ENCODE data around the gene VPS13D. TPM values are rescaled to one million over a fixed set of nuclear protein-coding genes. Genes with fewer than 3 reads are reported as not detected.
"Not testable (repeated sequence)": the region's sequence is repeated elsewhere in the genome, so short reads cannot be mapped to it uniquely, and the experiment has no call there.

The VPS13D gene
- total RNA-seq, 1 experiment from 2014 or later: 13.6 TPM

DNA sequence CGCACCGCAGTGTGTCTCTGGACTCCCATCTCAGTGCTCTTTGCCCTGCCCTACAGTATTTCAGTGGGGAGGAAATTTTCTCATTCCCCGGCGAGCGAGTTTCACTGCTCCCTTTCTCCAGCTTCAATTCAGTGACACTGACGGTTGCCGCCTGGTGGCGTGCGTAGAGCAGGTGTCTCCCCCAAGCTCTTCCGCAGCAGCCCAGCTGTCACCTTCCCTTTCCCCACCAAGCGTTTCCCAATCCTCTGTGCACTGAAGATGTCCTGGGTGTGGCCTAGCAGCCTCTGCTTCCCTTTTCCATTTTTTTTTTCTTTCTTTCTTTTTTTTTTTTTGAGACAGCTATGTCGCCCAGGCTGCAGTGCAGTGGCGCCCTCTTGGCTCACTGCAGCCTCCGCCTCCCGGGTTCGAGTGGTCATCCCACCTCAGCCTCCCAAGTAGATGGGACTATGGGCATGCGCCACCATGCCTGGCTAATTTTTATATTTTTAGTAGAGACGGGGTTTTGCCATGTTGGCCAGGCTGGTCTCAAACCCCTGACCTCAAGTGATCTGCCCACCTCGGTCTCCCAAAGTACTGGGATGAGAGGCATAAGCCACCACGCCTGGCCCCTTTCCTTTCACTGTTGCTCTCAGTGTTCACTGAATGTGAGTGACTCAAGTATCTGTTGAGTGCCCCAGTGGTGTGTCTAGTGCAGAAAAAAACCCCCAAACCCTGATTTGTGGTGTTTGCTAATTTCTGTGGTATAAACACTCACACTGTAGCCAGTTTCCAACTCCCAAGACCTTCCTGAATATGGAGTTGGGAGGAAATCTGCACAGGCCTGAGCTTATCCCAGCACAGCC is 33.0 kb upstream of the VPS13D start:
- DNase-seq (ENCODE audit: low read depth): no peak

DNA sequence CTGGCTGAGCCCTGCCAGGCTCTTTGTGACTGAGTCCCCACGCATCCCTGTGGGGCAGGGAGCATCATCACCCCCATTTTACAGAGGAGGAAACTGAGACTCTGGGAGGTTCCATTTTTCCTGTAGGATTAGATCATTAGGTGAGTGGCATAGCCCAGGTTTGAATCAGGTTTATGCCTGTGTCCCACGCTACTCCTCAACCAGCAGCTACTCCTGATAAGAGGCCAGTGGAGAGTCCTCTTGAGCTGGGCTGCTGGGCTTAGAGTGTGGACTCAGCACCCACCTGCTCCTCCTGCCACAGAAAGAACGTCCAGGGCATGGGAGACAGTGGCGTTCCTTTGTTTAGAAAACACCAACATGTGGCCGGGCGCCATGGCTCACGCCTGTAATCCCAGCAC is 32.3 kb upstream of the VPS13D start:
- no peak for DNase-seq (ENCODE audit: low read depth)

DNA sequence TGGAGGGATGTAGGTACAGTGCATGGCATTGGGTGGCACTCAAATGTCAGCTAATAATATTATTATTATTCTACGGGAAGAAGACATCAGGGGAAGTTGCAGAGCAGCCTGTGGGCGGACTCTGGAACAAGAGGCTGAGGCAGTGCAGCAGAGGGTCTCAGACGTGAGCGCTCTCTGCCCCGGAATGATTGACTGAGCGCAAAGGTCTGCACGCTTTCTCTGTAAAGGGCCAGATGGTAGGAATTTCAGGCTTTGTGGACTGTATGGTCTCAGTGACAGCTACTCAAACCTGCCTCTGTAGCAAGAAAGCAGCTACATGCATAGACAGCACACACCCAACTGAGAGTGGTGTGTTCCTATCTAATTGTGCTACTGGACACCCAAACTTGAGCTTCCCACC is 29.6 kb upstream of the VPS13D start:
- DNase-seq (ENCODE audit: low read depth): no peak

DNA sequence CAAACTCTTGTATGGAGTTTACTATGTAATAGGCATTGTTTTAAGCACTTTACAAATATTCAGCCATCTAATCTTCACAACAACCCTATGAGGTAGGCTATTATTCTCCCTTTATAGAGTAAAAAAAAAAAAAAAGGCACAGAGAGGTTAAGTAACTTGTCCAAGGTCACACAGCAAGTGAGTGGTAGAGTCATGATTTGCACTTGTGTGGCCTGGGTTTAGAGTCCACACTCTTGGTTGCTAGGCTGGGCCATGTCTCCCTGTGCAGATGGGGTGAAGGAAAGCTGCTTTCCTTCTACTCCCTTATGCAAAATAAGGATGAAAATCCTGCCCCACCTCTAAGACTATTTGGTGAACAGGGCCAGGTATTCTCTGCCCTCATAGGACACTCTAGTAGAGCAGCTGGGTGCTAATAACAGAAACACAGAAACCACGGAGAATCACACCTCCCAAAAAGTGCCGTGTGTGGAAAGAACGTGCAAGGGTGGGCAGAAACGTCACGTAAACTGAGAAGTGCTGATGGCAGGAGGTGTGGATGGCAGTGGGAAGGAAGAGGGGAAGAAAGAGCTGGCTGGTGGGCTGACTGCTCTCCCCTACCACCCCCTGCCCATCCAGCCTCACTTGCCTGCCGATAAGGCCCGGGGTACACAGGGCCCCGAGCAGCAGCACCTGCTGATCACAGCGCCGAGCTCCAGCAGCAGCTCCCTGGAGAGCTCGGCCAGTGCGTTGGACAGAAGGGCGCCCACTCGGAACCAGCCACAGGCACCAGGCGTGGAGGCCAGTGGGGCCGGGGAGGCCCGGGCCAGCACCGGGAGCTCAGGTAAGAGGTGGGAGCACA is 28.3 kb upstream of the VPS13D start:
- DNase-seq (ENCODE audit: low read depth): no peak

DNA sequence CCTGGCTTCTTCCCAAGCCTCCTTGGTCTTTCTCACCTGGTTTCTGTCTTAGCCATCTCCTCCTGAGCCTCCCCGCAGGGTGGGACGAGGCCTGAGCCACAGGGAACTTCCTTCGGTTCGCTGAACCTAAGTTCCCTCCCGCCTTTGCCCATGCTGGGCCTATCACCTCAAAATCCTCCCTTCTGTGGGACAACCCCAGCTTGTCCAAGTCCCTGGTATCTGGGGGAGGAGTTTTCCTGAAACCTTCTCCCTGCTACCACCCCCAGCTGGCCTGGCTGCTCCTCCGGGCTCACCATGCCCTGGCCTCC is 27.7 kb upstream of the VPS13D start:
- no peak for DNase-seq (ENCODE audit: low read depth)

DNA sequence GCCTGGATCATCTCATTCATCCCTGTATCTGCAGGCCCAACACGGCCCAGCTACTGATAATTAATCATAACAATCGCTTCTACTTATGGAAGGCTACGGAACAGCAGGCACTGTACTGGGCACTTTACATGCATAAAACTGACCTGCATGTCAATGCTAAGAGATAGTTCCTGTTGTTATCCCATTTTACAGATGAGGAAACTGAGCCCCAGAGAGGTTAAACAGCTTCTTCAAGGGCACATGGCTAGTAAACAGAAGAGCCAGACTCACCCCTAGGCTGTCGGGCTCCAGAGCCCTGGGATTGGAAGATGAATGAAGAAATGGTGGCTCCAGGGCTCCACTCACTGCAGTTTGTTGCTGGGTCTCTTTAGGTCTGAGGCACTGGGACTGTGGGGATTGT is 27.3 kb upstream of the VPS13D start:
- no peak for DNase-seq (ENCODE audit: low read depth)

DNA sequence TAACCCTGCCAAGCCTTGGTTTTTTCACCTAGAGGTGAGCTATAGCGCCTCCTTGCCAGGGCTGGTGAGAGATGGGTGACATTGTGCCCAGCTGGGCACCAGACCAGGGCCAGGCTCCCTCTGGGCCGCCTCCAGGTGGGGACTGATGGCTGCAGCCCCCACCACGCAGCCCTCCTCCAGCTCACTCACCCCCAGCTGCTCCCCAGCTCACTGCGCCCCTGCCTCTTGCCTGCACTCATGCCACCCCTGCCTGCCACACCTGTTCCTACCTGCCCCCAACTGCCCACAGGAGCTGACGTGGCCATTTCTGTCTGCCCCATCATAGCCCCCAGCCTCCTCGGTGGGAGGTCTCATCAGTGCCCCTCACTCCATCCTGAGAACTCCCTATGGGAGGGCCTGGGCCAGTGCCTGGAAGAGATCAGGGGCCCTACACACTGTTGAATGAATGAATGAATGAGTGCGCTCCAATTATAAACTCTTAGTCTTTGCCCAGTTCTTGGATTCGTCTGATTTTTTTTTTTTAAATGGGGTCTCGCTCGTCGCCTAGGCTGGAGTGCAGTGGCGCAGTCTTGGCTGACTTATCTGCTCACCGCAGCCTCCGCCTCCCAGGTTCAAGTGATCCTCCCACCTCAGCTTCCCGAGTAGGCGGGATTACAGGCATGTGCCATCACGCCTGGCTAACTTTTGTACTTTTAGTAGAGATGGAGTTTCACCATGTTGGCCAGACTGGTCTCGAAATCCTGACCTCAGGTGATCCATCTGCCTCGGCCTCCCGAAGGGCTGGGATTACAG is 26.4 kb upstream of the VPS13D start:
- no peak for DNase-seq (ENCODE audit: low read depth)

DNA sequence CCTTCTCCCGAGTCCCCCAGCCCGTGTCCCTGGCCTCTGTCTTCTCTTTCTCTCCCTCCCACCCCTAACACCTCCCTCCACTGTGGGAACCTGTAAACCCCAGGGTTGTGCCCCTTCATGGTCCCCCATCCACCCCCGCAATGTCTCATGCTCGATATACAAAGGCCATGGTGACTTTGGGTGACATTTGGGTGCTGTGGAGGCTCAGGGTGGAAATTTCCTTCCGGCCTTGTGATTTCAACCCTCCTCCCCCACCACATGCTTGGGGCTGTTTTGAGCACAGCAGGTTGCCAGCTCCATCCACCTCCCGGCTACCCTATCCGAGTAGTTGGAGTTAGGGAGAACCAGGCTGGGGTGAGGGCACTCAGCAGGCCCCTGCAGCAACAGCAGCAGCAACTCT is 25.7 kb upstream of the VPS13D start:
- DNase-seq (ENCODE audit: low read depth): no peak

DNA sequence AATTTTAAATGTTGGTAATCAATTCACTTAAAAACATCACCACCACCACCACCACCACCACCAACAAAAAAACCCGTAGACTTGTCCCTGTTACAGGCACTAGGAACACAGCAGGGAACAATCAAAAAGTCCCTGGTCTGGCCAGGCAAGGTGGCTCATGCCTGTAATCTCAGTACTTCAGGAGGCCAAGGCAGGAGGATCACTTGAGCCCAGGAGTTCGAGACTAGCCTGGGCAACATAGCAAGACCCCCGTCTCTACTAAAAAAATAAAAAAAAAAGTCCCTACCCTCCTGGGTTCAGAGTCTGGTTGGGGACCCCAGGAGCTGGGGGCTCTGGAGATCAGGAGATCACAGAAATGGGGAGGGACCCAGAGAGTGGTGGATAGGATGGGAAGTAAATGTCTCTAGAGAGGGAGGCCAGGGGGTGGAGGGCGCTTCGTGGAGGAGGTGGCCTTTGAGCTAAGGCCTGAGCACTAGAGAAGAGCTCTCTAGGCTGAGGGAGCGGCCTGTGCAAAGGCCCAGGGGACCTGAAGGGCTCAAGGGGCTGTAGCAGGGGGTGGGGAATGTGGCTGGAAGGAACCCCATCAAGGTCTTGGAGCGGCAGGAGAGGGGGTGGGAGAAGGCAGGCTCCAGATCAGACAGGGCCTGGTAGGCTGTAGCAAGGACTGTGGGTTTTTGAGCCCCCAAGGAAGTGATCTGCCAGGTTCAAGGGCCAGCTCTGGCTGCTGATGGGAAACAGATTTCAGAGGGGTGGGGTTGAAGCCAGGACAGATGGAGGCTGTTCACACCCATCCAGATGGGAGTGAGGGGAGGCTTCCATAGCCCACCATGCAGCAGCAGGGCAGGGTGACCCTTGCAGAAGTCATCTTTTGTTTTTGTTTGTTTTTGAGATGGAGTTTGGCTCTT is 24.8 kb upstream of the VPS13D start:
- no peak for DNase-seq (ENCODE audit: low read depth)

DNA sequence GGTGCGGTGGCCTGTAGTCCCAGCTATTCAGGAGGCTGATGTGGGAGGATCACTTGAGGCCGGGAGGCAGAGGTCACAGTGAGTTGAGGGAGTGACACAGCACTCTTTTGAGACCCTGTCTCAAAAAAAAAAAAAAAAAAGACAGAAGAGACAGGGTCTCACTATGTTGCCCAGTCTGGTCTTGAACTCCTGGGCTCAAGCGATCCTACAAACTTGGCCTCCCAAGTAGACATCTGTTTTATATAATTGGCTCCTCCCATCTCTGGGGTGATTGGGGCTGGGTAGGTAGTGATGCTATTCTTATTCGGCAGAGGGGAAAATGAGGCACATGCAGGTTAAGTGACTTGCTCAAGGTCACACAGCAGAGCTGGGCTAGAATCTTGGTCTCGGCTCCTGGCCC is 23.6 kb upstream of the VPS13D start:
- DNase-seq (ENCODE audit: low read depth): no peak

DNA sequence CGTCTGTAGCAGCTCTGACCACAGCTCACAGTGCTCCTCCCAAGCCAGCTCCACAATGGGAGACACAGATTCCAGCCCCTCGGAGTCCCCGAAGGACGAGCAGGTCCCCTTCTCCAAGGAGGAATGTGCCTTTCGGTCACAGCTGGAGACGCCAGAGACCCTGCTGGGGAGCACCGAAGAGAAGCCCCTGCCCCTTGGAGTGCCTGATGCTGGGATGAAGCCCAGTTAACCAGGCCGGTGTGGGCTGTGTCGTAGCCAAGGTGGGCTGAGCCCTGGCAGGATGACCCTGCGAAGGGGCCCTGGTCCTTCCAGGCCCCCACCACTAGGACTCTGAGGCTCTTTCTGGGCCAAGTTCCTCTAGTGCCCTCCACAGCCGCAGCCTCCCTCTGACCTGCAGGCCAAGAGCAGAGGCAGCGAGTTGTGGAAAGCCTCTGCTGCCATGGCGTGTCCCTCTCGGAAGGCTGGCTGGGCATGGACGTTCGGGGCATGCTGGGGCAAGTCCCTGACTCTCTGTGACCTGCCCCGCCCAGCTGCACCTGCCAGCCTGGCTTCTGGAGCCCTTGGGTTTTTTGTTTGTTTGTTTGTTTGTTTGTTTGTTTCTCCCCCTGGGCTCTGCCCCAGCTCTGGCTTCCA is 22.9 kb upstream of the VPS13D start:
- DNase-seq (ENCODE audit: low read depth): no peak

DNA sequence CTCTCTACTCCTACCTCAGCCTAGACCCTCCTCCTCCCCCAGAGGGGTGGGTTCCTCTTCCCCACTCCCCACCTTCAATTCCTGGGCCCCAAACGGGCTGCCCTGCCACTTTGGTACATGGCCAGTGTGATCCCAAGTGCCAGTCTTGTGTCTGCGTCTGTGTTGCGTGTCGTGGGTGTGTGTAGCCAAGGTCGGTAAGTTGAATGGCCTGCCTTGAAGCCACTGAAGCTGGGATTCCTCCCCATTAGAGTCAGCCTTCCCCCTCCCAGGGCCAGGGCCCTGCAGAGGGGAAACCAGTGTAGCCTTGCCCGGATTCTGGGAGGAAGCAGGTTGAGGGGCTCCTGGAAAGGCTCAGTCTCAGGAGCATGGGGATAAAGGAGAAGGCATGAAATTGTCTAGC is 21.6 kb upstream of the VPS13D start:
- no peak for DNase-seq (ENCODE audit: low read depth)

DNA sequence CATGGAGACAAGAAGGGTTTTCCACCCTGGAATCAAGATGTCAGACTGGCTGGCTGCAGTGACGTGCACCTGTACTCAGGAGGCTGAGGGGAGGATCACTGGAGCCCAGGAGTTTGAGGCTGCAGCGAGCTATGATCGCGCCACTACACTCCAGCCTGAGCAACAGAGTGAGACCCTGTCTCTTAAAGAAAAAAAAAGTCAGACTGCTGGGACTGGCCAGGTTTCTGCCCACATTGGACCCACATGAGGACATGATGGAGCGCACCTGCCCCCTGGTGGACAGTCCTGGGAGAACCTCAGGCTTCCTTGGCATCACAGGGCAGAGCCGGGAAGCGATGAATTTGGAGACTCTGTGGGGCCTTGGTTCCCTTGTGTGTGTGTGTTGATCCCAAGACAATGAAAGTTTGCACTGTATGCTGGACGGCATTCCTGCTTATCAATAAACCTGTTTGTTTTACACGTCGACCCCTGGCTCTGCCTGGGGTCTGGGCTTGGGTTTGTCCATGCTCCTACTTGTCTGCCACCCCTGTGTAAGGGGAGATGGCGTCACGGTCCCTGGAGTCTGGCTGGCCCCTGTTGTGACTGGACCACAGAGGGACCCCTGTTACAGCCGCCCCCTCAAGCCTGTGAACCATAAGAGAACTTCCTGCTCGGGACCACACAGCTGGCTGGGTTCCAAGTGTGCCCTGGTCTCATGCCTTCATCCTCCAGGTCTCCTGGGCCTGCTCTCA is 20.9 kb upstream of the VPS13D start:
- DNase-seq (ENCODE audit: low read depth): peak; percentile 64

DNA sequence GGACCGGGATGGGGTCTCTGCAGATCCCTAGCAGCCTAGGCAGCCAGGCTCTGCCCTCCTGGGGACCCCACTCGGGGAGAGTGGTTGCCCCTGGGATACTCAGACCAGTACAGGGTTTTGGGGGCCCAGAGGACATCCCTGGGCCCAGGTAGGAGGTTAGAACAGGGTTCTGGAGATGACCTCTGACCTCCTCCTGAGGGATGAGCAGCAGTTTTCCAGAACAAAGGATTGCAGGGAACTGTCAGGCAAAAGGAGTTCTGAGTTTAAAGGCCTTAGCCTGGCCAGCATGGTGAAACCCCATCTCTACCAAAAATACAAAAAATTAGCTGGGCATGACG is 20.4 kb upstream of the VPS13D start:
- DNase-seq (ENCODE audit: low read depth): no peak

DNA sequence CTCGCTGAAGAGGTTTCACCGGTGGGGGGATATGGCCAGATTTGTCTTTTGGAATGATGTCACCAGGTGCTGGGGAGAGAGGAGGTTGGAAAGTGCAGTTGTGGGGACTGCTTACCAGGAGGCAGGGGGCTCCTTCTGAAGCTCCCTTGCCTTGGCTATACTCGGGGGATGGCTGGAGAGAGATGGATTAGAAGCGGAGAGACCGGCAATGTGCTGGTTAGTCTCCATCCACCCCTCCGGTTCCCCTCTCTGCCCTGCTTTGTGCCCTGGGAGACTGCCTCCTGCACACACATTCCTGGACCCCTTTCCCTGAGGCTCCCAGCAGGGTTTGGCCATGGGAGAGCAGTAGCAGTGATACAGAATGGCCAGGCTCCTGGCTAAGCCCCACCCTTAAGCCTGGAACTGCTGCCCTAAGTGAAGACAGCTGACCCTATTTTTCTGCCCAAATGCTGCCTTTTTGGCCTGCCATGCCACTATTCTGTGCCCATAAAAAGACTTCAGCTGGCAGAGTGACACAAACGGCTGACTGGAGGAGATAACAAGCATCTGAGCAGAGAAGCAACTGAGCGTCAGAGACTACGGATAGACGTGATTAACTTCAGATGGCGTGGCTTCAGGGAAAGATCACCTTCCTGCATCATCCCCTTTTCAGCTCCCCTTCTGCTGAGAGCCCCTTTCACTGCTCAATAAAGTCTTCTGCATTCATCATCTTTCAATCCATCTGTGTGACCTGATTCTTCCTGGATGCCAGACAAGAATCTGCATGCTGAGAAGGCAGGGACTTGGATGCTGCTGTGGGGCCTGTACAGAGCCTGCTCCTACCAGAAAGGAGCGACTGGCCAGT is 14.5 kb upstream of the VPS13D start:
- DNase-seq (ENCODE audit: low read depth): no peak

DNA sequence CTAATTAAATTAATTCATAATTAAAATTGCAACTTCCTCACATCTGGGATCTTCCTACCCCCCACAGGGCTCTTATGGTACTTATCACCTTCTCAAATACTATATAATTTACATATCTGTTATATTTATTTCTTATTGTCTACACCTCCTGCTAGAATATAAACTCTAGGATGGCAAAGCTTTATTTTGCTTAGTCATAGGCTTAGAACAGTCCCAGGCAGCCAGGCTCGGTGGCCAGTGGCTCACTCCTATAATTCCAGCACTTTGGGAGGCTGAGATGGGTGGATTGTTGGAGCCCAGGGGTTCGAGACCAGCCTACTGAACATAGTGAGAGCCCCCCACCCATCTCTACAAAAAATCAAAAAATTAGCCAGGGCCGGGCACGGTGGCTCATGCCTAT is 10.0 kb upstream of the VPS13D start:
- no peak for DNase-seq (ENCODE audit: low read depth)

DNA sequence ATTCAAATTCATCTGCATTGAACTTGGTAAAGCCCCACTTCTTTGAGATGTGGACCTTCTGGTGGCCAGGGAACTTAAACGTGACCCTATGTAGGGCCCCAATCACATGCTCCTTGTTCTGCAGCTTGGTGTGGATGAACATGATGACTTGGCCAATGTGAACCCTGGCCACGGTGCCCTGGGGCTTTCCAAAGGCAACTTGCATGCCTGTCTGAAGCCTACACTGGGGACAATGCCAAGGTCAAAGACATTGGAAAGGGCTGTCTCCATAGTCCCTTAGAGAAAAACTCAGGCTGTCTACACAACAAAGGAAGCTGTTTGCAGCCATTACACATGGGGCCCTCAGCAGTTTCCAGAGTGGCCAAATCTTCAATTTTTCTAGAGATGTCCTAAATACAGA is 8.9 kb upstream of the VPS13D start:
- peak; percentile 30 for DNase-seq (ENCODE audit: low read depth)

DNA sequence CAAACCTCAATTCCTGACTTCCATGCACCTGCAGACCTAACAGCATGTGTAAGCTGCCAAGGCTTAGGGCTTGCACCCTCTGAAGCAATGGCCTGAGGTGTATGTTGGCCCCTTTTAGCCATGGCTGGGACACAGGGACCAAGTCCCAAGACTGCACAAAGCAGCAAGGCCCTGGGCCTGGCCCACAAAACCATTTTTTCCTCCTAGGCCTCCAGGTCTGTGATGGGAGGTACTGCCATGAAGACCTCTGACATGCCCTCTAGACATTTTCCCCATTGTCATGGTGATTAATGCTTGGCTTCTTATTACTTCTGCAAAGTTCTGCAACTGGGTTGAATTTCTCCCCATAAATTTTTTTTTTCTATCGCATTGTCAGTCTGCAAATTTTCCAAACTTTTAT is 7.1 kb upstream of the VPS13D start:
- DNase-seq (ENCODE audit: low read depth): not testable (repeated sequence)

DNA sequence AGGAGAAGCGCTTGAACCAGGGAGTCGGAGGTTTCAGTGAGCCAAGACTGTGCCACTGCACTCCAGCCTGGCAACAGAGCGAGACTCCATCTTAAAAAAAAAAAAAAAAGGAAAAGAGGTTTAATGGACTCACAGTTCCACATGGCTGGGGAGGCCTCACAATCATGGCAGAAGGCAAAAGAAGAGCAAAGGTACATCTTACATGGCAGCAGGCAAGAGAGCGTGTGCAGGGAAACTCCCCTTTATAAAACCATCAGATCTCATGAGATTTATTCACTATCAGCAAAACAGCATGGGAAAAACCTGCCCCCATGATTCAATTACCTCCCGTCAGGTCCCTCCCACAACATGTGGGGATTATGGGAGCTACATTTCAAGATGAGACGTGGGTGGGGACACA is 5.7 kb upstream of the VPS13D start:
- not testable (repeated sequence) for DNase-seq (ENCODE audit: low read depth)
